HCT116 (cell line): ENCODE data around the gene ATP1A4. TPM values are rescaled to one million over a fixed set of nuclear protein-coding genes. Genes with fewer than 3 reads are reported as not detected.

Experiments used
- ATAC-seq: fragments of 200-7000 bp; cut with Tn5 transposase; 2 replicates; pipeline ENCODE4 v1.9.1; 2020; ENCODE audit warnings: mild to moderate bottlenecking, moderate library complexity
- BruUV-seq: library from RNA; stranded (reverse); fragments of 400-500 nt; replicated peaks from 2 replicates; lab custom pipeline; 2021; lab: Mats Ljungman, UMichigan
- CTCF ChIA-PET: fragments of 300-600 bp; sonication (Branson Sonifier 250); formaldehyde crosslinking; loops from one replicate; lab custom pipeline; 2021; ENCODE audit warnings: antibody characterized with exemption; lab: Charles Lee
- POLR2A ChIA-PET: fragments of 300-600, 350-600 bp; sonication (Branson Sonifier 250); formaldehyde crosslinking; loops from one replicate; lab custom pipeline; 2021; ENCODE audit warnings: antibody characterized with exemption; lab: Charles Lee
- RAD21 ChIA-PET, 2 experiments: fragments of 300-600 bp; sonication (Branson Sonifier 250); formaldehyde crosslinking; loops; one replicate each; lab custom pipeline; 2023; ENCODE audit warnings: low total read pairs in 2 of 2; ENCODE audit not compliant: uncharacterized antibody in 2 of 2, unreplicated experiment in 2 of 2, low non-redundant PET in 1 of 2; lab: Charles Lee
- DNase-seq: peaks from one replicate; pipeline ENCODE4 v3.0.0-alpha.2; 2010; ENCODE audit warnings: low read depth, low spot score
- H2AFZ ChIP-seq: fragments of 200-600 bp; shearing (Covaris generic), sonication (generic); 2 replicates; pipeline ENCODE4 v1.6.1; 2017; ENCODE audit warnings: low read depth, mixed run types, mixed read lengths, antibody characterized with exemption, low read length; ENCODE audit not compliant: poor library complexity, severe bottlenecking
- H3K27ac ChIP-seq: 2 replicates; pipeline ENCODE4 v1.5.1; 2012; ENCODE audit warnings: low read depth, low read length
- H3K27me3 ChIP-seq: fragments of 200-600 bp; sonication (generic); 2 replicates; pipeline ENCODE4 v1.6.1; 2016; ENCODE audit warnings: mixed run types, low read length, mixed read lengths; ENCODE audit not compliant: insufficient read depth
- H3K36me3 ChIP-seq, 2 experiments: fragments of 200-500 bp in 1 of 2; fragments of 200-600 bp in 1 of 2; sonication (Bioruptor generic) in 1 of 2; sonication (generic) in 1 of 2; 2 replicates each; pipeline versions ENCODE4 v1.5.1 to v1.6.1; 2014 to 2016; ENCODE audit warnings: low read length in 2 of 2, inconsistent platforms in 1 of 2, mixed read lengths in 1 of 2, mixed run types in 1 of 2; ENCODE audit not compliant: insufficient read depth in 2 of 2, control insufficient read depth in 1 of 2
- H3K4me1 ChIP-seq, 2 experiments: fragments of 200-600 bp in 1 of 2; sonication (generic) in 1 of 2; 2 replicates each; pipeline versions ENCODE4 v1.5.1 to v1.6.1; 2012 to 2017; ENCODE audit warnings: low read length in 2 of 2, inconsistent platforms in 1 of 2, mild to moderate bottlenecking in 1 of 2, mixed read lengths in 1 of 2, mixed run types in 1 of 2, moderate library complexity in 1 of 2; ENCODE audit not compliant: insufficient read depth in 2 of 2, control insufficient read depth in 1 of 2
- H3K4me2 ChIP-seq: fragments of 200-600 bp; sonication (generic); 2 replicates; pipeline ENCODE4 v1.6.1; 2017; ENCODE audit warnings: mixed run types, low read length, mixed read lengths
- H3K4me3 ChIP-seq, 2 experiments: fragments of 200-600 bp in 1 of 2; sonication (generic) in 1 of 2; replicated peaks in 1 of 2; 2 replicates each; pipeline ENCODE4 v1.5.1; 2011 to 2016; ENCODE audit warnings: low read length in 2 of 2, control low read depth in 1 of 2, low read depth in 1 of 2, mild to moderate bottlenecking in 1 of 2, mixed read lengths in 1 of 2, mixed run types in 1 of 2
- H3K79me2 ChIP-seq: fragments of 200-600 bp; sonication (generic); 2 replicates; pipeline ENCODE4 v1.6.1; 2017; ENCODE audit warnings: mild to moderate bottlenecking, mixed run types, low read length, moderate library complexity, mixed read lengths; ENCODE audit not compliant: insufficient read depth
- H3K9ac ChIP-seq: fragments of 200-600 bp; sonication (generic); 2 replicates; pipeline ENCODE4 v1.6.1; 2016; ENCODE audit warnings: low read length, mixed read lengths
- H3K9me2 ChIP-seq: fragments of 200-600 bp; sonication (generic), shearing (Covaris generic); 2 replicates; pipeline ENCODE4 v1.6.1; 2017; ENCODE audit warnings: mixed run types, mild to moderate bottlenecking, moderate library complexity; ENCODE audit not compliant: insufficient read depth
- H3K9me3 ChIP-seq, 2 experiments: fragments of 200-500 bp in 1 of 2; fragments of 200-600 bp in 1 of 2; sonication (Bioruptor generic) in 1 of 2; sonication (generic) in 1 of 2; 2 replicates each; pipeline ENCODE4 v1.6.1; 2014 to 2017; ENCODE audit warnings: low read length in 2 of 2, mixed read lengths in 2 of 2, inconsistent platforms in 1 of 2, low read depth in 1 of 2, mild to moderate bottlenecking in 1 of 2, mixed run types in 1 of 2, moderate library complexity in 1 of 2; ENCODE audit not compliant: control insufficient read depth in 1 of 2, insufficient read depth in 1 of 2
- H4K20me1 ChIP-seq: fragments of 200-600 bp; sonication (generic), shearing (Covaris generic); 2 replicates; pipeline ENCODE4 v1.6.1; 2017; ENCODE audit warnings: mixed run types, mild to moderate bottlenecking, moderate library complexity; ENCODE audit not compliant: insufficient read depth
- CEBPB ChIP-seq: IDR thresholded peaks from 2 replicates; pipeline ENCODE4 v1.6.1; 2012; ENCODE audit warnings: low read depth
- CTCF ChIP-seq, 3 experiments: fragments of 200-600 bp in 1 of 3; sonication (generic) in 1 of 3; IDR thresholded peaks in 2 of 3; conservative IDR thresholded peaks in 1 of 3; 2 replicates each; pipeline ENCODE4 v1.5.1; 2012 to 2017; ENCODE audit warnings: low read depth in 2 of 3, low read length in 2 of 3, antibody characterized with exemption in 1 of 3, borderline replicate concordance in 1 of 3, control low read depth in 1 of 3, mild to moderate bottlenecking in 1 of 3, mixed read lengths in 1 of 3, mixed run types in 1 of 3, moderate library complexity in 1 of 3; ENCODE audit not compliant: insufficient read depth in 1 of 3
- EGR1 ChIP-seq: IDR thresholded peaks from 2 replicates; pipeline ENCODE4 v1.6.1; 2012; ENCODE audit warnings: low read depth
- ELF1 ChIP-seq: IDR thresholded peaks from 2 replicates; pipeline ENCODE4 v1.6.1; 2012; ENCODE audit warnings: low read depth, borderline replicate concordance
- JUND ChIP-seq: IDR thresholded peaks from 2 replicates; pipeline ENCODE4 v1.6.1; 2012
- POLR2AphosphoS5 ChIP-seq: IDR thresholded peaks from 2 replicates; pipeline ENCODE4 v1.6.1; 2011; ENCODE audit warnings: mild to moderate bottlenecking, low read depth, low read length, moderate library complexity
- REST ChIP-seq: IDR thresholded peaks from 2 replicates; pipeline ENCODE4 v1.6.1; 2012; ENCODE audit warnings: low read depth
- SP1 ChIP-seq: IDR thresholded peaks from 2 replicates; pipeline ENCODE4 v1.6.1; 2012; ENCODE audit warnings: low read depth
- YY1 ChIP-seq: IDR thresholded peaks from 2 replicates; pipeline ENCODE4 v1.6.1; 2011; ENCODE audit warnings: low read length, low read depth, moderate library complexity, mild to moderate bottlenecking; ENCODE audit not compliant: insufficient replicate concordance; ENCODE audit errors: extremely low read depth
- ZFX ChIP-seq: fragments of 450-650 bp; IDR thresholded peaks from 2 replicates; pipeline ENCODE4 v1.6.1; 2017
- intact Hi-C: fragments of 100-400 bp; cut with micrococcal nuclease; formaldehyde crosslinking; loops from 2 replicates; pipeline ENCODE4 v1.10.0; 2022
- total RNA-seq: library from RNA; stranded (reverse); gene quantifications from one replicate; pipeline ENCODE4 v1.2.1, GENCODE V29; 2021; ENCODE audit not compliant: unreplicated experiment

ATP1A4 gene
- total RNA-seq, 1 experiment from 2014 or later: not detected

- Histone ChIP-seq H3K4me2 (no peak overlapping the region), H3K9me3 (no peaks in the 10 kb centered on the region), H3K79me2 (no peaks in the 10 kb centered on the region), H2AFZ (no peak overlapping the region), H3K36me3 (no peaks in the 10 kb centered on the region), H3K27ac (no peak overlapping the region), H3K4me1 (no peaks in the 10 kb centered on the region), H3K4me3 (no peak overlapping the region), H3K9ac (no peak overlapping the region), H4K20me1 (no peaks in the 10 kb centered on the region), H3K9me2 (no peaks in the 10 kb centered on the region), H3K27me3 (no peaks in the 10 kb centered on the region)
- intact Hi-C loops: no loop called here
- ChIA-PET CTCF (no interaction called here), RAD21 (no interaction called here), POLR2A (no interaction called here)
- TF ChIP-seq SP1: no peak
- TF ChIP-seq JUND: no peak
- no peak for TF ChIP-seq ELF1
- no peak for TF ChIP-seq CEBPB
- TF ChIP-seq ZFX: no peak
- TF ChIP-seq REST: no peak
- no peak for TF ChIP-seq EGR1
- TF ChIP-seq YY1: no peak
- no peak for TF ChIP-seq CTCF (IDR thresholded peaks at IDR 0.05 in 2 of 3, conservative IDR thresholded peaks at IDR 0.05 in 1 of 3; ENCODE audit: borderline replicate concordance in 1 of 3, insufficient read depth in 1 of 3, low read depth in 2 of 3, low read length in 2 of 3)
- TF ChIP-seq POLR2AphosphoS5: no peak
- BruUV-seq: no TSS peak
- DNase-seq (no peak), ATAC-seq (no peak)
These were observed 6.5 kb upstream of the ATP1A4 start for GRCh38 chr1:160144921-160145320.
